Colonic mucosa (tissue), 4 donors: ENCODE measurements around the gene DHRSX. TPM values are rescaled to one million over a fixed set of nuclear protein-coding genes. Genes with fewer than 3 reads are reported as not detected.
"Not testable (repeated sequence)": the region's sequence is repeated elsewhere in the genome, so short reads cannot be mapped to it uniquely, and the experiment has no call there.

Experiments
- DNase-seq: peaks from one replicate; pipeline ENCODE4 v3.0.0-alpha.2; 2020
- H3K27ac ChIP-seq: fragments of 200-600 bp; one replicate; pipeline ENCODE4 v1.8.0; 2021
- H3K27me3 ChIP-seq: fragments of 200-600 bp; one replicate; pipeline ENCODE4 v1.8.0; 2021
- H3K36me3 ChIP-seq: fragments of 200-600 bp; one replicate; pipeline ENCODE4 v1.8.0; 2021
- H3K4me1 ChIP-seq: fragments of 200-600 bp; one replicate; pipeline ENCODE4 v1.8.0; 2021; ENCODE audit warnings: mild to moderate bottlenecking
- H3K4me3 ChIP-seq: fragments of 200-600 bp; one replicate; pipeline ENCODE4 v1.8.0; 2021
- H3K9ac ChIP-seq, 2 donors: one replicate each; pipeline ENCODE4 v1.7.0; 2013; ENCODE audit warnings: control low read depth in 2 of 2, low read depth in 2 of 2, low read length in 2 of 2
- H3K9me3 ChIP-seq: fragments of 200-600 bp; one replicate; pipeline ENCODE4 v1.8.0; 2021
- CTCF ChIP-seq: fragments of 200-600 bp; IDR thresholded peaks from one replicate; pipeline ENCODE4 v1.8.0; 2022; ENCODE audit warnings: antibody characterized with exemption, mild to moderate bottlenecking
- intact Hi-C: fragments of 100-400 bp; cut with DNase I; formaldehyde crosslinking; loops from one replicate; pipeline ENCODE4 v1.14.1; 2022
- total RNA-seq, 2 donors: library from RNA; stranded (reverse); fragmentation: NEBNext Ultra II Directional in 1 of 2; extraction: Animal tissue kit (Norgen Biotek cat#: 25700) in 1 of 2; gene quantifications; one replicate each; pipeline ENCODE4 v1.2.1, GENCODE V29; 2021
- donor health status: healthy.
- donor health status: DM: no; HTN: no; CAD: no.
- donor health status: DM: no; HTN: no; CAD: no.

The DHRSX gene
- total RNA-seq, 2 donors from 2014 or later: 28.6 to 43.3 TPM

DNA sequence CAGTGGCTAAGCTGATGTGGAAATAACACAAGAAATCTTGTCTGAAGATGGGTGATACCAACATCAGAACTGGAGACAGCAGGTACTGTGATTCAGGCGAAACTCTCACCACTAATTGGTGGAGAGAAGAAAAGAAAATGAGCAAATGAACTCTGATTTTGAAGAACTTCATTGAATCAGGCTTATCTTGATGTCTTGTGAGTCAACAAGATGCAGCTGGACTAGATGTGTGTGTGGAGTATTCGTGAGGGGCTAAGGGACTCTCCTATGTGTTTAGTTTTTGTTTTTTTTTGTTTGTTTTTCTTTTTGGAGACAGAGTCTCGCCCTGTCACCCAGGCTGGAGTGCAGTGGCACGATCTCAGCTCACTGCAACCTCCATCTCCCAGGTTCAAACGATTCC lies 131.6 kb downstream of the DHRSX start:
- intact Hi-C loops: no loop called here
- no peaks in the 10 kb centered on the region for H3K4me1 ChIP-seq
- no peak for DNase-seq
- H3K36me3 ChIP-seq: no peaks in the 10 kb centered on the region
- no peaks in the 10 kb centered on the region for H3K9me3 ChIP-seq
- H3K9ac ChIP-seq: no peak overlapping the region
- no peaks in the 10 kb centered on the region for H3K27me3 ChIP-seq
- no peak overlapping the region for H3K4me3 ChIP-seq
- no peak for TF ChIP-seq CTCF
- H3K27ac ChIP-seq: no peak overlapping the region

DNA sequence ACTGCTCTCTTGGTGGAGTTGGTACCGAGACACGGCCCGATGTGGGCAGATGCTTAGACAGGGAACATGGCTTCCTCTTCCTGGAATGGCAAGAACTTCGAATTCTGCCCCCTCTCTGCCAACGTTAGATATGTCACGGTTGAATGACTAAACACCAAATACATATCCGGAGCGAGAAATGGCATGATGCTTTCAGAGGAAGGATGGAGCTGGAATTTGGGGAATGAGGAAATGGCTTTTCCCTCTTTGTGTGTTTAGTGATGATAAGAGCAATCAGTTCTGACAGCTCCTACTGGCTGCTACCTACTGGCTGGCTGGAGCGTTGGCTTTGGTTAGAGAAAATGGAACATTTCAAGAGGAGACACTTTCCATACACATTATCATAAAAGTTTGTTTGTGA lies 140.0 kb downstream of the DHRSX start:
- no peak overlapping the region for H3K4me3 ChIP-seq
- H3K9ac ChIP-seq: no peak overlapping the region
- H3K4me1 ChIP-seq: no peaks in the 10 kb centered on the region
- no peak for DNase-seq
- no peak overlapping the region for H3K27ac ChIP-seq
- no peak for TF ChIP-seq CTCF
- intact Hi-C loops: no loop called here
- no peaks in the 10 kb centered on the region for H3K36me3 ChIP-seq
- no peaks in the 10 kb centered on the region for H3K27me3 ChIP-seq
- no peaks in the 10 kb centered on the region for H3K9me3 ChIP-seq

- DNase-seq, intact Hi-C loops, H3K4me3 ChIP-seq, H3K27ac ChIP-seq, H3K9ac ChIP-seq, H3K27me3 ChIP-seq, H3K9me3 ChIP-seq, H3K36me3 ChIP-seq, H3K4me1 ChIP-seq: not testable (repeated sequence)
Measured at GRCh38 chrX:2359522-2359921, 141.3 kb downstream of the DHRSX start.

GRCh38 chrX:2351999-2352995 lies 148.5 kb downstream of the DHRSX start:
- H3K4me3 ChIP-seq: no peak overlapping the region

GRCh38 chrX:2351321-2351720 lies 149.5 kb downstream of the DHRSX start:
- Histone ChIP-seq H3K9me3 (no peaks in the 10 kb centered on the region), H3K27ac (no peak overlapping the region), H3K4me1 (no peaks in the 10 kb centered on the region), H3K9ac (no peak overlapping the region), H3K36me3 (no peaks in the 10 kb centered on the region), H3K4me3 (no peak overlapping the region), H3K27me3 (no peaks in the 10 kb centered on the region)
- no peak for DNase-seq
- intact Hi-C loops: no loop called here
- no peak for TF ChIP-seq CTCF

More at GRCh38 chrX:2351999-2352995, 148.5 kb downstream of the DHRSX start:
- no peak for DNase-seq
- Histone ChIP-seq H3K9ac (no peak overlapping the region), H3K36me3 (no peaks in the 10 kb centered on the region), H3K27me3 (no peaks in the 10 kb centered on the region), H3K4me1 (no peaks in the 10 kb centered on the region), H3K27ac (no peak overlapping the region), H3K9me3 (no peaks in the 10 kb centered on the region)
- intact Hi-C loops: no loop called here
- TF ChIP-seq CTCF: no peak

GRCh38 chrX:2350703-2351102 lies 150.1 kb downstream of the DHRSX start:
- H3K27ac ChIP-seq, H3K4me3 ChIP-seq, H3K9me3 ChIP-seq, H3K4me1 ChIP-seq, DNase-seq, H3K27me3 ChIP-seq, intact Hi-C loops, H3K9ac ChIP-seq, H3K36me3 ChIP-seq: not testable (repeated sequence)

DNA sequence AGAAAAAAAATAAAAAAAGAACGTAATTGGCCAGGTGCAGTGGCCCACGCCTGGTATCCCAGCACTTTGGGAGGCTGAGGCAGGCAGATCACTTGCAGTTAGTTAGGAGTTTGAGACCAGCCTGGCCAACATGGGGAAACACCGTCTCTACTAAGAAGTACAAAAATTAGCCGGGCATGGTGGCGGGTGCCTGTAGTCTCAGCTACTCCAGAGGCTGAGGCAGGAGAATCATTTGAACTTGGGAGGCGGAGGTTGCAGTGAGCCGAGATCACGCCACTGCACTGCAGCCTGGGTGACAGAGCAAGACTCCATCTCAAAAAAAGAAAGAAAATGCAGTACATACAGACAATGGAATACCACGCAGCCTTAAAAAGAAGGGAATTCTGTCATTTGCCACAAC lies 150.7 kb downstream of the DHRSX start:
- intact Hi-C loops, H3K4me1 ChIP-seq, H3K9me3 ChIP-seq, H3K36me3 ChIP-seq, H3K4me3 ChIP-seq, H3K9ac ChIP-seq, H3K27me3 ChIP-seq, H3K27ac ChIP-seq, DNase-seq: not testable (repeated sequence)
